ENCODE data around the gene BICD1. TPM values are rescaled to one million over a fixed set of nuclear protein-coding genes. Genes with fewer than 3 reads are reported as not detected.
"Not testable (repeated sequence)": the region's sequence is repeated elsewhere in the genome, so short reads cannot be mapped to it uniquely, and the experiment has no call there.

The BICD1 gene
- total RNA-seq, 2 donors from 2014 or later = 15.1 to 18.4 TPM

- Mint-ChIP-seq H3K9me3 (no peaks in the 10 kb centered on the region), H3K36me3 (no peaks in the 10 kb centered on the region), H3K27ac (no peak overlapping the region)
- ATAC-seq = no peak
- no peak for DNase-seq (ENCODE audit: low spot score in 2 of 2)
These were observed 15.0 kb upstream of the BICD1 start for GRCh38 chr12:32091696-32092095.

GRCh38 chr12:32098112-32098511 lies 8.5 kb upstream of the BICD1 start:
- H3K27ac Mint-ChIP-seq = no peak overlapping the region
- no peaks in the 10 kb centered on the region for H3K9me3 Mint-ChIP-seq
- ATAC-seq = no peak
- H3K36me3 Mint-ChIP-seq = no peaks in the 10 kb centered on the region
- DNase-seq (ENCODE audit: low spot score in 2 of 2) = no peak

GRCh38 chr12:32099275-32099674 lies 7.4 kb upstream of the BICD1 start:
- ATAC-seq; H3K9me3 Mint-ChIP-seq; H3K27ac Mint-ChIP-seq; DNase-seq (ENCODE audit: low spot score in 2 of 2); H3K36me3 Mint-ChIP-seq: not testable (repeated sequence)

- Mint-ChIP-seq H3K9me3 (no peaks in the 10 kb centered on the region), H3K36me3 (no peaks in the 10 kb centered on the region), H3K27ac (no peak overlapping the region)
- ATAC-seq = no peak
- DNase-seq (ENCODE audit: low spot score in 2 of 2) = no peak
These were observed 6.3 kb upstream of the BICD1 start for GRCh38 chr12:32100361-32100760.

GRCh38 chr12:32100888-32101287 lies 5.8 kb upstream of the BICD1 start:
- Mint-ChIP-seq H3K36me3 (peaks cover 0 to 2% of the 10 kb centered on the region in 2 donors), H3K9me3 (no peaks in the 10 kb centered on the region), H3K27ac (no peak overlapping the region)
- ATAC-seq (no peak), DNase-seq (ENCODE audit: low spot score in 2 of 2) (no peak)

GRCh38 chr12:32102234-32102633 lies 4.4 kb upstream of the BICD1 start:
- peaks cover 0 to 9% of the 10 kb centered on the region in 2 donors for H3K36me3 Mint-ChIP-seq
- DNase-seq (ENCODE audit: low spot score in 2 of 2) (no peak), ATAC-seq (no peak)
- H3K9me3 Mint-ChIP-seq = no peaks in the 10 kb centered on the region
- no peak overlapping the region for H3K27ac Mint-ChIP-seq

- DNase-seq (ENCODE audit: low spot score in 2 of 2) (no peak), ATAC-seq (no peak)
- Mint-ChIP-seq H3K27ac (no peak overlapping the region), H3K36me3 (peaks cover 0 to 15% of the 10 kb centered on the region in 2 donors), H3K9me3 (no peaks in the 10 kb centered on the region)
These were observed 1.9 kb upstream of the BICD1 start for GRCh38 chr12:32104572-32105355.

- peak overlapping the region; percentile 84 to 98 for H3K27ac Mint-ChIP-seq
- ATAC-seq (no peak), DNase-seq (ENCODE audit: low spot score in 2 of 2) (peak in 1 of 2 donors; percentile 56)
- no peaks in the 10 kb centered on the region for H3K9me3 Mint-ChIP-seq
- peaks cover 0 to 15% of the 10 kb centered on the region in 2 donors for H3K36me3 Mint-ChIP-seq
These were observed 596 bp upstream of the BICD1 start for GRCh38 chr12:32105986-32106516.

- H3K9me3 Mint-ChIP-seq = no peaks in the 10 kb centered on the region
- peak in 1 of 2 donors; percentile 31 for DNase-seq (ENCODE audit: low spot score in 2 of 2)
- H3K27ac Mint-ChIP-seq = peak overlapping the region; percentile 90 to 98
- H3K36me3 Mint-ChIP-seq = peaks cover 0 to 15% of the 10 kb centered on the region in 2 donors
- ATAC-seq = peak; percentile 35 to 61
These were observed 966 bp downstream of the BICD1 start for GRCh38 chr12:32107359-32108267.

- H3K27ac Mint-ChIP-seq = no peak overlapping the region
- no peak for DNase-seq (ENCODE audit: low spot score in 2 of 2)
- H3K9me3 Mint-ChIP-seq = no peaks in the 10 kb centered on the region
- ATAC-seq = no peak
- H3K36me3 Mint-ChIP-seq = peaks cover 0 to 15% of the 10 kb centered on the region in 2 donors
These were observed 2.1 kb downstream of the BICD1 start for GRCh38 chr12:32108787-32109186.

- Mint-ChIP-seq H3K9me3 (no peaks in the 10 kb centered on the region), H3K36me3 (peaks cover 0 to 15% of the 10 kb centered on the region in 2 donors), H3K27ac (no peak overlapping the region)
- ATAC-seq (no peak), DNase-seq (ENCODE audit: low spot score in 2 of 2) (no peak)
These were observed 3.8 kb downstream of the BICD1 start for GRCh38 chr12:32110417-32110816.

GRCh38 chr12:32110942-32111341 lies 4.3 kb downstream of the BICD1 start:
- H3K9me3 Mint-ChIP-seq = no peaks in the 10 kb centered on the region
- ATAC-seq = no peak

GRCh38 chr12:32115404-32116104 lies 8.9 kb downstream of the BICD1 start:
- Mint-ChIP-seq H3K9me3 (no peaks in the 10 kb centered on the region), H3K36me3 (no peaks in the 10 kb centered on the region), H3K27ac (no peak overlapping the region)
- no peak for DNase-seq (ENCODE audit: low spot score in 2 of 2)
- ATAC-seq = peak in 1 of 2 donors; percentile 29

More at GRCh38 chr12:32110942-32111341, 4.3 kb downstream of the BICD1 start:
- Mint-ChIP-seq H3K36me3 (peaks cover 0 to 13% of the 10 kb centered on the region in 2 donors), H3K27ac (no peak overlapping the region)
- no peak for DNase-seq (ENCODE audit: low spot score in 2 of 2)

GRCh38 chr12:32116897-32117296 lies 10.2 kb downstream of the BICD1 start:
- H3K9me3 Mint-ChIP-seq = no peaks in the 10 kb centered on the region
- DNase-seq (ENCODE audit: low spot score in 2 of 2) = no peak
- no peaks in the 10 kb centered on the region for H3K36me3 Mint-ChIP-seq
- ATAC-seq = no peak
- no peak overlapping the region for H3K27ac Mint-ChIP-seq

GRCh38 chr12:32117316-32117715 lies 10.7 kb downstream of the BICD1 start:
- Mint-ChIP-seq H3K27ac (no peak overlapping the region), H3K9me3 (no peaks in the 10 kb centered on the region), H3K36me3 (no peaks in the 10 kb centered on the region)
- DNase-seq (ENCODE audit: low spot score in 2 of 2) = no peak
- ATAC-seq = no peak

- Mint-ChIP-seq H3K36me3 (no peaks in the 10 kb centered on the region), H3K9me3 (no peaks in the 10 kb centered on the region), H3K27ac (no peak overlapping the region)
- ATAC-seq (no peak), DNase-seq (ENCODE audit: low spot score in 2 of 2) (no peak)
These were observed 12.2 kb downstream of the BICD1 start for GRCh38 chr12:32118806-32119205.

All from activated naive CD4-positive, alpha-beta T cell treated with anti-CD3 and anti-CD28 coated beads, Interleukin-2, amount 50 U/mL, for 72 hours (primary cell).